Superior temporal gyrus (tissue), 1 donor: ENCODE results near the gene BLOC1S4.
A peak's percentile ranks its signal among the peaks of the same experiment; 100 is the strongest.
"Not testable (repeated sequence)": the region's sequence is repeated elsewhere in the genome, so short reads cannot be mapped to it uniquely, and the experiment has no call there.

Experiments
- DNase-seq: peaks from one replicate; pipeline ENCODE4 v3.0.0-alpha.2; 2016; ENCODE audit errors: extremely low spot score

The BLOC1S4 gene

DNA sequence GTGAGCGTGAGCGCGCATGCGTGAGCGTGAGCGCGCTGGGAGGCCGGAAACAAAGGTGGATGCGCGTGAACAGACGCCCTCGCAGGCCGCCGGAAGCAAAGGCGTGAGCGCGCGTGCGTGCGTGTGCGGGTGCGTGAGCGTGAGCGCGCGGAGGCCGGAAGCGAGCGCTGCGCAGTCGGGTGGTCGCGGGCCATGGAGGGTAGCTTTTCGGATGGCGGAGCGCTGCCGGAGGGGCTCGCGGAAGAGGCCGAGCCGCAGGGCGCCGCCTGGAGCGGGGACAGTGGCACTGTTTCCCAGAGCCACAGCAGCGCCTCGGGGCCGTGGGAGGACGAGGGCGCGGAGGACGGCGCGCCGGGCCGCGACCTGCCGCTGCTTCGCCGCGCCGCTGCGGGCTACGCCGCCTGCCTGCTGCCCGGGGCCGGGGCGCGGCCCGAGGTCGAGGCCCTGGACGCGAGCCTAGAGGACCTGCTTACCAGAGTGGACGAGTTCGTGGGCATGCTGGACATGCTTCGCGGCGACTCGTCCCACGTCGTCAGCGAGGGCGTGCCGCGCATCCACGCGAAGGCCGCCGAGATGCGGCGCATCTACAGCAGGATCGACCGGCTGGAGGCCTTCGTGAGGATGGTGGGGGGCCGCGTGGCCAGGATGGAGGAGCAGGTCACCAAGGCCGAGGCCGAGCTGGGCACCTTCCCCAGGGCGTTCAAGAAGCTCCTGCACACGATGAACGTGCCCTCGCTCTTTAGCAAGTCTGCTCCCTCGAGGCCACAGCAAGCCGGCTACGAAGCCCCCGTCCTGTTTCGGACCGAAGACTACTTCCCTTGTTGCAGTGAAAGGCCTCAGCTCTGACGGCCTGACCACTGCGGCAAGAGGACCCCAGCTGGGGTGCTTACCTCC, at the start of gene BLOC1S4:
Gene BLOC1S4, plus strand, starts transcription at position 157 of the 894 bp plus-strand sequence. Its CDS starts 36 bp downstream, at position 193.
- DNase-seq: peak; percentile 93

GRCh38 chr4:6668391-6668790, 47.6 kb upstream of the BLOC1S4 start:
- no peak for DNase-seq

DNA sequence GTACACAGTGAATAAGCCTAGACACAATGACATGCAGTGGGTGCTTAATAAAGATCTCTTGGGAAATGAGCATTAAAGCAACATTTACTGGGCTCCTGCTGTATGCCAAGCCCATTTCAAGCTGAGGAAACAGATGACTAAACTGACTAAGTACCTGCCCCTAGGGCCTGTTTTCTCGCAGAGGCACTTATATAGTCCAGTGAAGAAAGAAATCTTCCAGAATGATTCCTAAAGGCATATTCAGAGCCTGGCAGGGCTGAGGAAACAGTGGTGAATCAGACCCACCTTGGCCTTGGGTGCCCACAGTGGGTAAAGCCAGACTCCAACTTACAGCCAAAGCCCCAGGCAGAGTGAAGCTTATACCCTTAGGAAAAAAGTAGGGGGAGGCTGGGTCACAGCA, 44.3 kb upstream of the BLOC1S4 start:
- no peak for DNase-seq

GRCh38 chr4:6672131-6672530, 43.8 kb upstream of the BLOC1S4 start:
- DNase-seq: no peak

DNA sequence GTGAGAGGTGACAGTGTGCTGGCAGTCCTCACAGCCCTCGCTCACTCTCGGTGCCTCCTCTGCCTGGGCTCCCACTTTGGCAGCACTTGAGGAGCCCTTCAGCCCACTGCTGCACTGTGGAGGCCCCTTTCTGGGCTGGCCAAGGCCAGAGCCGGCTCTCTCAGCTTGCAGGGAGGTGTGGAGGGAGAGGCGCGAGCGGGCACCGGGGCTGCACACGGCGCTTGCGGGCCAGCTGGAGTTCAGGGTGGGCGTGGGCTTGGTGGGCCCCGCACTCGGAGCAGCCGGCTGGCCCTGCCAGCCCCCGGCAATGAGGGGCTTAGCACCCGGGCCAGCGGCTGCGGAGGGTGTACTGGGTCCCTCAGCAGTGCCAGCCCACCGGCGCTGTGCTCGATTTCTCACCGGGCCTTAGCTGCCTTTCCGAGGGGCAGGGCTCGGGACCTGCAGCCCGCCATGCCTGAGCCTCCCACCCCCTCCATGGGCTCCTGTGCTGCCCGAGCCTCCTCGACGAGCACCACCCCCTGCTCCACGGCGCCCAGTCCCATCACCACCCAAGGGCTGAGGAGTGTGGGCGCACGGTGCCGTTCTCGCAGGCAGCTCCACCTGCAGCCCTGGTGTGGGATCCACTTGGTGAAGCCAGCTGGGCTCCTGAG, 43.3 kb upstream of the BLOC1S4 start:
- not testable (repeated sequence) for DNase-seq

DNA sequence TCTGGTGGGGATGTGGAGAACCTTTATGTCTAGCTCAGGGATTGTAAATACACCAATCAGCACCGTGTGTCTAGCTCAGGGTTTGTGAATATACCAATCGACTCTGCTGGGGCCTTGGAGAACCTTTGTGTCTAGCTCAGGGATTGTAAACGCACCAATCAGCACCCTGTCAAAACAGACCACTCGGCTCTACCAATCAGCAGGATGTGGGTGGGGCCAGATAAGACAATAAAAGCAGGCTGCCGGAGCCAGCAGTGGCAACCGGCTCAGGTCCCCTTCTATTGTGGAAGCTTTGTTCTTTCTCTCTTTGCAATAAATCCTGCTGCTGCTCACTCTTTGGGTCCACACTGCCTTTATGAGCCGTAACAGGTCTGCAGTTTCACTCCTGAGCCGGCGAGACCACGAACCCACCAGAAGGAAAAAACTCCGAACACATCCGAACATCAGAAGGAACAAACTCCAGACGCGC, 42.7 kb upstream of the BLOC1S4 start:
- not testable (repeated sequence) for DNase-seq

- DNase-seq: peak; percentile 97
These were observed 42.1 kb upstream of the BLOC1S4 start for GRCh38 chr4:6673660-6674499.

- peak; percentile 18 for DNase-seq
These were observed 41.3 kb upstream of the BLOC1S4 start for GRCh38 chr4:6674500-6675149.

DNA sequence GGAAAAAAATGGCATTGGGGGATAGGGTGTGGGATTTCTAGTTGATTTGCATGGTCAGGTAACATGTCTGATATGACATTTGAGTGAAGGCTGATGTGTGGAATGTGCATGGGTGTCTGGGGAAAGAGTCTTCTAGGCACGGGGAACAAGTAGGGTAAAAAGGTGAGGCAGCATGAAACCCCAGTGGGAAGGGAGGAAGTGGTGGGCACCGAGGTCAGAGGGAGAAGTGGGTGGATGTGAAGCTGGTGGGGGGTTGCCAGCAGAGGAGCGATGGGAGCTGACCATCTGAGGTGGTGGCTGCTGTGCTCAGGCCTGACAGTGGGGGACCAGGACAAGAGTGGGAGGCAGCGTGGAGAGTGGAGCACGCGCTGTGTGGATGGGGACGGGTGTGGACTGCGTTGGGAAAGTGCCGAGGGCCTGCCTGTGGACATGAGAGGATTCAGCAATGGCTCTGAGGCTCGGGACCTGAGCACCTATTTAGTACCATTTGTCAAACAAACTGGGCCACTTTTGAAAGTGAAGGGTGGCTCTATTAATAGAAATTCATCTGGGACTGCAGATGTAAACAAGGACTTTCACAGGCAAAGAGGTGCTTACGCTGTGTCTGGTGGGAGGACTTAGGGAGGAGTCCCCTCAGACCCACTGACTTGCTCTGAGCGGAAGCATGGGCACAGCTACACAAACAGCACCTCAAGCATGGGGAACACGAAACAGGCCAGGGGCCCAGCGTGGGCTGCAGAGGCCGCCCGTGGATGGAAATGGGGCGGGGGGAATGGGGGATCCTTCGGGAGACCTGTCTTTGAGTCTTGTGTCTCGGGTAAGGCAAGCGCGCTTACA, 39.0 kb upstream of the BLOC1S4 start:
- no peak for DNase-seq

DNA sequence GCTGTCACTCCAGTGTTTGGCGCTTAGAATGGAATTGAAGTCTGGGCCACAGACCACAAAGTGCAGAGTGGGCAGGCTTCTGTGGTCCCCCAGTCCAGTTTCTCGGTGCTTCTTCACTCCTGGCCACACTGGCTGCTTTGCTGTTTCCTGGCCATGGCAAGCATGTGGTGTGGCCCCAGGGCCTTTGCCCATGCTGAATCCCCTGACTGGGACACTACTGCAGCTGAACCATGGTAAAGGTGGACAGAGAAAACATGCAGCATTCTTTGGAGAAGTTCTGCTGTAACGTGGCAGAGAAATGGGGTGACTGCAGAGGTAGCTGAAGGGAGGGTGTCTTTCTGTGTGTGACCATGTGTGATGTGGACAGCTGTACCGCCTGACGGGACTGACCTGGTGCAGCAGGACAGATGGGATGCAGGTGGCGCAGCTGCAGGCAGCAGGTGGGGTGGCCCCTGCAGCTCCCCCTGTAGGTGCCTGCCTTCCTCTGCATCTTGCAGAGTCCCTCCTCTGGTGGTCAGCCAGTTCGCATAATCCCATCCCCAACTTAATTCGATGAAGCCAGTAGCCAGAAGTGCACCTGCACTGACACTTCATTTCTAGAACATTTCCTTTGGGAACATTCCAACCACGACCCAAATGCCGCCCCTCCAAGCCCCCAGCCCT, 35.5 kb upstream of the BLOC1S4 start:
- no peak for DNase-seq

- no peak for DNase-seq
These were observed 34.8 kb upstream of the BLOC1S4 start for GRCh38 chr4:6681191-6681590.

DNA sequence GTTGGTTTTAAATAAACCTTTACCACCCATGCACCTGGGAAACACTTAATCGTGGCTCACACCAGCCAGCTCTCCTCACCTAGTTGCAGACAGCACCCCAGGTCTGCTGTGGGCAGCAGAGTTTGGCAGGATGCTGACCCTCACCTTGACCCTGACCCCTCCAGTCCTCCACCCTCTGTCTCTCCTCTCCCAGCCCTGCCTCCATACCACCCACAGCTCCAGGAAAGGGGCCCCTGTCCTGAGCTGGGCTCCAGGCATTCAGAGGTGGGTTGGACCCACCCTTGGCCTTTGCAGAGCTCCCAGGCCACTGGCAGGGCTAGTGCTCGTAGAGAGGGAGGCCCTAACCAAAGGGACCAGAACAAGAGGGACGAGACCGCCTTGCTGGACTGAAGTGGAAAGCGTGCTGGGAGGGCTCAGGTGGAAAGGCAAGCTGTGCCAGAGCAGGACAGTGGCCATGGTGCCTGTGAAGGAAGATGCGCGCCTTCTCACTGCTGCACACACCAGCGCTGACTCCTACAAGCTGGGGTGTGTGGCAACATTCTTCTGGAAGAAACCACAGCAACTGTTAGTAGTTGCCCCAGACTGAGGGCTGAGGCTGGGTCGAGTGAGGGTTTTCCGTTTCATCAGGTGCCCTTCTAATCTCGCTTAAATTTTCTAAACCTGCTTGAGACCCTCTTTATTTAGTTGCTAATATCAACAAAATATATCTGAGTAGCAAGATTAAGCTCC, 32.9 kb upstream of the BLOC1S4 start:
- DNase-seq: no peak

DNA sequence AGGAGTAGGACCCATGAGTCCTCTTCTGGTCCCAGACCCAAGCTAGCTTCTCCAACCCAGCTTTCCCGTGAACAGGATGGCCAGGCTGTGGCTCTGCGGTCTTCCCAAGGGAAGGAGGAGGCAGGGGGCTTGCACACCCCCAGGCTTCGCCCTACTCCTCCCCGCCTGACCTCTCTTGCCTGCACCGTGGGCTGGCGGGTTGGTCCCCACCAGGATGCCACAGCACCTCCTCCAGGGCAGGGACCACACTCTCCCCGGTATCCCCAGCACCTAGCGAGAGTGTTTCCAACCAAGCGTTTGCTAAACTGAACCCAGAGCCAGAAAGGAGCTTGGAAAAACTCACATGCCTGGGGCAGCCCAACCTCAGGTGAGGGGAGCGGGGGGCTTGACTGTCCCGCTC, 31.3 kb upstream of the BLOC1S4 start:
- DNase-seq: no peak

- DNase-seq: no peak
These were observed 29.7 kb upstream of the BLOC1S4 start for GRCh38 chr4:6686104-6686787.

DNA sequence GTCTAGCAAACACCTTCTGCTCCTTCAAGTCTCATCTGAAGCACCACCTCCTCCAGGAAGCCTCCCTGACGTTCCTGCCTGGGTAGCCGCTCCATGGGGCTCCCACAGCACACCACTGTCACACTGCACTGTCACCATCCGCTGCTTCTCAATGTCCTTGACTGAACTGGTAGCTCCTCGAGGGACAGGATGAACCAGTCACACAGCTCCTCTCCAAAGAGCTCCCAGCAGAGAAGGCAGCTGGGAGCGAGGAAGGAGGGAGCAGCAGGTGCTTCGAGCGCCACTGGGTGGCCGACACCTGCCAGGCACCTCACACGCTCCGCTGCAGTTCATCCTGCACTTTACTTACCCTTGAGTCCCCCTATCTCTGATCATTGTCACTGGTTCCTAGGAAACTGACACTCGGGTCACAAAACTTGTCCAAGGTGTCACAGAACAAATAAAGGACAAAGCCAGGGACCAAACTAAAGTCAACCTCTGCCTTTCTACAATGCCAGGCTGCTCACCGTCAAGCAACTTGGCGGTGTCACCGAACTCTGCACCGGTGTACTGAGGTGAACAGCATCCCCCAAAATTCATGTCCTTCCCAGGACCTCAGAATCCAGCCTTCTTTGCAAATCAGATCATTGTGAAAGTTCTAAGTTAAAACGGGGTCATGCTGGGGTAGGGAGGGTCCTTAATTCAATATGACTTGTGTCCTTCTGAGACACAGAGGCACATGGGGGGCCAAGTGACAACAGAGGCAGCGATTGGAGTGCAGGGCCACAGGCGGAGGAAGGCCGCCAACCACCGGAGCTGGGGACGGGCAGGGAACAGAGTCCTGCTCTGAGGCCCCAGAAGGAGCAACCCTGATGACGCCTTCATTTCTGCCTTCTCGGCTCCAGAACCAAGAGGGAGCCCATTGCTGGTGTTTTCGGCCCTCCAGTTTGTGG, 27.8 kb upstream of the BLOC1S4 start:
- DNase-seq: no peak

DNA sequence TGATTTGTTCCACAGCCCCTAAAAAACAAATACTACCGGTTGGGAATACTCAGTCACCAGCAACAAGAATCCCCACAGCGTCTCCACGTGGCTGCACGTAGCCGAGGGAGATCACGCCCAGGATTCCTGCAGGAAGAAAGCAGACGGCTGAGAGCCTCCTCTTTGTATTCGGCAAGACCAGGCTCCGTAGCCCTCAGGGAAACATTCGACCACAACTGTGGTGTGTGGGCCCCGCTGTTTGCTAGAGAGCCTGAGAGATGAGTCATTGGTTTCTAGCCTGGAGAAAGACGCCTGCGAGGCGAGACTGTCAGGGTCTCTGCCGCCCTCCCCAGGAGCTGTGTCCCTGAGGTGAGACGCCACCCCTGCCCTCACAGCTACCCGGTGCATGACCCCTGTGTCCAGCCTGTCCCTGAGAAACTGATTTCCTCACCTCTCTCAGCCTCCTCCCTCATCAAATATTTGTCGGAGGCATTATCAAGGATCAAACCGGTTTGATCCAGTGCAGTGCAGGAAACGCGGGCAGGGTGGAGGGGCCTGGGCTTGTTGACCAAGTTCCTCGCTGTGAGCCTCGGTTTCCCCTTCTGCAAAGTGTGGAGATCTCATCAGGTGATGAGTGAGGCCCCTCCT, 27.0 kb upstream of the BLOC1S4 start:
- no peak for DNase-seq

- DNase-seq: no peak
These were observed 26.4 kb upstream of the BLOC1S4 start for GRCh38 chr4:6689506-6689960.
